ENCODE data around the gene KCNIP2.

- TF ChIP-seq JUN (IDR thresholded peaks at IDR 0.05; ENCODE audit: borderline replicate concordance, insufficient read depth, insufficient read length, low read depth) (no peak), POLR2AphosphoS5 (IDR thresholded peaks at IDR 0.05; ENCODE audit: insufficient read depth, low read depth, low read length) (no peak), FOS (IDR thresholded peaks at IDR 0.05; ENCODE audit: borderline replicate concordance, insufficient read depth, low read length) (no peak), MYC (IDR thresholded peaks at IDR 0.05; ENCODE audit: low read depth, low read length) (no peak), POLR2A (IDR thresholded peaks at IDR 0.05; ENCODE audit: low read depth, low read length) (no peak), EZH2 (IDR thresholded peaks at IDR 0.05; ENCODE audit: borderline replicate concordance, low read depth, low read length, severe bottlenecking) (no peak)
- TF ChIP-seq, protein P1, sequence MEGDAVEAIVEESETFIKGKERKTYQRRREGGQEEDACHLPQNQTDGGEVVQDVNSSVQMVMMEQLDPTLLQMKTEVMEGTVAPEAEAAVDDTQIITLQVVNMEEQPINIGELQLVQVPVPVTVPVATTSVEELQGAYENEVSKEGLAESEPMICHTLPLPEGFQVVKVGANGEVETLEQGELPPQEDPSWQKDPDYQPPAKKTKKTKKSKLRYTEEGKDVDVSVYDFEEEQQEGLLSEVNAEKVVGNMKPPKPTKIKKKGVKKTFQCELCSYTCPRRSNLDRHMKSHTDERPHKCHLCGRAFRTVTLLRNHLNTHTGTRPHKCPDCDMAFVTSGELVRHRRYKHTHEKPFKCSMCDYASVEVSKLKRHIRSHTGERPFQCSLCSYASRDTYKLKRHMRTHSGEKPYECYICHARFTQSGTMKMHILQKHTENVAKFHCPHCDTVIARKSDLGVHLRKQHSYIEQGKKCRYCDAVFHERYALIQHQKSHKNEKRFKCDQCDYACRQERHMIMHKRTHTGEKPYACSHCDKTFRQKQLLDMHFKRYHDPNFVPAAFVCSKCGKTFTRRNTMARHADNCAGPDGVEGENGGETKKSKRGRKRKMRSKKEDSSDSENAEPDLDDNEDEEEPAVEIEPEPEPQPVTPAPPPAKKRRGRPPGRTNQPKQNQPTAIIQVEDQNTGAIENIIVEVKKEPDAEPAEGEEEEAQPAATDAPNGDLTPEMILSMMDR (IDR thresholded peaks at IDR 0.05; ENCODE audit: extremely low read depth in 1 of 2, insufficient read depth in 1 of 2, low read depth in 1 of 2, low read length in 2 of 2): no peak
Measured at GRCh38 chr10:101835362-101835761, 8.2 kb downstream of the KCNIP2 start.

Measured in endothelial cell of umbilical vein (primary cell).